Raji (cell line): ENCODE measurements around the gene TMEM200C.

ENCODE experiments used
- POLR2A ChIP-seq: IDR thresholded peaks from 2 replicates; pipeline ENCODE4 v1.6.1; 2011; ENCODE audit warnings: low read depth, low read length, control low read depth; ENCODE audit not compliant: insufficient read depth

TMEM200C gene

DNA sequence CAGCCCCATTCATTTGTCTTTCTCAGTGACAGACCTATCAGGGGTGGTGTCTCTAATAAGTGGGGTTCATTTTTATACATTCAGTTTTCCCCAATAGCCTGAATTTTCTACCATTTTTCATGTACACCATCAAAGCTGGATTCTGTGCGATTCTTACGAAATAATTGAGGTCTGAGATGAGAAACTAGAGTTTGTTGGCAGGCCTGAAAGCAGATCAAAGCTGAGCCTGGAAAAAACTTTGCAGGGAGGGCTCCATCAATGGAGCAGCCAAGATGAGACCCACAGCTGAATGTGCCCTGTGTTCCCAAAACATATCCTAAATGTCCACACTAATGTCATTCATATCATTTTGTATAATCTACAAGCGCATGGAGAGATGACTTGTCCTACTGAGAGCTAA lies 4.5 kb upstream of the TMEM200C start:
- TF ChIP-seq POLR2A = no peak

DNA sequence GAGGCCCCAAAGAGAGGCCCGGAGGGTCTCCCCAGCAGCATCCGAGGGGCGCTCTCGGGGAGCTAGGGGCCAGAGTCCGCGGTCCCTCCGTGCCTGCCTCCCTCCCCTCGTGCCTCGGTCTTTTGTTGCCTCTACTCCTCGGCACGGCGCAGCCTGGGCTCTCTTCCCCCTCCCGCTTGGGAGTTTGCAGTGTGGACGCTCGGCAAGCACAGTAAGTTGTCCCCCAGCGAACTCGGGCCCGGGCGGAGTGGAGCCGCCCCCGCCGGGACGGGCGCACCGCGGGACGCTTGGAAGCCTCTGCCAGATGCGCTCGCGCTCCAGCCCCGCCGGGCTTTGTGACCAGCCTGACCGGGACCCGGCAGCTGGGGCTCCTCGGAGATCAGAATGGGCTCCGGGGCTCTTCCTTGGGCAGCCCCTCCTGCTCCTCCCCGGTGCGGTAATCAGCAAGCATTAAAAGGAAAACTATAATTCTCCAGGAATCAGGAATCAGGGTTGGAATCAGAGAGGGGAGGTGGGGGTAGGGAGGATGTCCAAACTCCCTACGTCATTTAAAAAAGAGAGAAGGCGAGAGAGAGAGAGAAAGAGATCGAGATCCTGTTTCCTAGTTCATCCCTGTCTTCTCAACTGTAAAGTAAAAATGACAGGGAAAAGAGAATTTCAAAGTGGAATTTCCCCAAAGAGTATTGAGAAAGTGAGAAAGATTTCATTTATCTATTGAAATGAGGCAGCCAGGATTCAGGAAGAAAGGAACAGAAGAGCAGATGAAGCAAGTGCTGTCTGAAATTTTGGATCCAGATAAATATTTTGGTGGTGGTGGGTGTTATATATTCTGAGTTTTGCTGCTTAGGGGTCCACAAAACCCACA lies 786 bp upstream of the TMEM200C start:
- TF ChIP-seq POLR2A = no peak

DNA sequence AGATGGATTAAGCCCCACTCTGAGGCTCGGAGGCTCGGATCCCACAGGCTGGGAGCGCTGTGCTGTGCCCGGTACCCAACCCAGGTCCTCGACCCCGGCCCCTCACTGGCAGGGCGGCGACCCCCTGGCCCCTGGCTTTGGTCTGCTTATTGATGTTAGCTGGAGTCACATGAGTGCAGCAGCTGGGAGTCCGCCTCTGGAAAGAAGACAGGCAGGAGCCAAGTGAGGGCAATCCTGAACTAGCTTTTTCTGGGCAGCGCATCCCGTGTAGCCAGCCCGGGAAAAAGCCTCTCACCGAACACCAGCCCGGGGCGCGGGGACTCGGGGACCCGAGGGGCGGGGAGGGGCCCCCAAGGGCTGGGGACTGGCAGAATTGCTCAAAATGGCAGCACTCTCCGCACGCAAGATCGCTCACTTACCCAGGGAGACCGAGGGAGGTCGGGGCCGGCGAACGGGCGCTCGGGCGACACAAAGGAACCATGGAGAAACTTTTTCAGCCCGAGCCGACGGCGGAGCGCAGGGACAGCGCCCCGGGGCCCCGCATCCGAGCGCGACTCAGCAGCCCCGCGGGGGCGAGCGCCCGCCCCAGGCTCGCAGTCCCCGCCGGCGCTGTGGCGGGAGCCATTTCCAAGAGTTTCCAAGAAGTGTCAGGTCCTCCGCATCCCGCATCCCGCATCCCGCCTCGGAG lies 567 bp downstream of the TMEM200C start:
- TF ChIP-seq POLR2A = no peak

DNA sequence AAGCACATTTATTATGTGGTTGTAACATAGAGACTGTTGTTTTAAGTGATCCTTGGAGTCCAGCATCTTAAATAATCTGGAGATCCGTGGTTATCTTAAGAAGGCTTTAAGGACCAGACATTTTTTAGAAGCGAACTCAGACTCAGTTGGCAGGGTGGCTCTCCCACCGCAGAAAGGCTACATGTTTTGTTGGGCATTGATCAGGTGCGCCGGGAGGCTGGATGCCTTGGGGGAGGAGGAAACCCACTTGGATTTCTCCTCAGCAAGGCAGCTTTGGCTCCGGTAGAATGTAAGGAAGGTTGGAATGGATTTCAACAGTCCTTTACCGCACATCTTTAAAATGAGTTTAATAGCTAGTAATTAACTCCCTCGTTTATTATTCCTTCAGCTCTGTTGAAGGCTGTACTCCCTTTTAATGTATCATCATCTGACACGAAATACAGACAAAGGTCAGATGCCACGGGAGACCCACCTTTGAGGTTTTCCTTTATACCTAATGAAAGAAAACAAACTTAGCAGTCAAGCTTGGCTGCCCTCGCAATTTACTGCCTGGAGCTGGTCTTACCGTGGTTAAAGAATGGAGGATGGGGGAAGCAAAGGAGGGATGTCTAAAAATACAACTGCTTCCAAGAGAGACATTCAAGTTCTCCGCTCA lies 1.2 kb downstream of the TMEM200C start:
- TF ChIP-seq POLR2A = no peak

DNA sequence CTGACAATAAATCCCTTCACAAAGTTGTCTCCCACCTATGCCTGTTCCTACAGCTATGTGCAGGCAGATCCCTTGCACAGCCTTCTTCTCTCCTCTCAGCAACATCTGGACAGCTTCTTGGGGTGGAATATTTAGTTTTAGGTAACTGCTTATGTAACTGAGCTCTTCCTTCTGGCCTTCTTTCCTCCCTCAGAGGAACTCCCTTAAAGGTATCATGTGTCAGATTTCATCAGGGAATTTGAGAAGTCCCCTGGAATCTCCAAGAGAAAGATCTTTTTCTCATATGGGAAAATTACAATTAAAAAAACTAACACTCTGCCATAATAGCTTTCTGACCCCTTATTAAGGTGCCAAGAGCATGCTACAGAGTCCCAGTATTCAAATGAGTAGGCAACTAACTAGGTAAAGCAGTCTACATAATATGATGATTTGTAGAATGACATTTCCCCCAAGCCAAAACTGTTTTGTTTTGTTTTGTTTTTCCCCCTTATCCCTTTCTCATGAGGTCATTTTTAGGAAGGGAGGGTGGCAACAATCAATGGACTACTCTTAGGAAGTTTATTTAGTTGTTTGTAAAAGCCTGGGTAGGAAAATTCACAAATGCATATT lies 2.4 kb downstream of the TMEM200C start:
- no peak for TF ChIP-seq POLR2A

DNA sequence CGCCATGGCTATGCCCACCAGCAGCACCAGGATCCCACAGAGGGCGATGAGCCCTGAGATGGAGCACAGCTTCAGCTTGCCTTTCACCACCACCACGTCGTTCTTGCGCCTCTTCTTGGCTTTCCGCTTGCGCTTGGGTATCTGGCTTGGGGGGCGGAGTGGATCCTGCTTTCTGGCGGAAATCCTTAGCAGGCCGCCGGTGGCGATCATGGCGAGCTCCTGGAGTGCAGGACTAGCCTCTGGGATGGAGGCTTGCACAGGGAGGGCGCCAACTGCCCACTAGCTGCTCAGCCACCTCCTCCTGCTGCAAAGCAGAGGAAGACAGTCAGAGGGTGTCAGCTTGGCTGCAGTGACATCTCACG lies 3.5 kb downstream of the TMEM200C start:
- TF ChIP-seq POLR2A = no peak

DNA sequence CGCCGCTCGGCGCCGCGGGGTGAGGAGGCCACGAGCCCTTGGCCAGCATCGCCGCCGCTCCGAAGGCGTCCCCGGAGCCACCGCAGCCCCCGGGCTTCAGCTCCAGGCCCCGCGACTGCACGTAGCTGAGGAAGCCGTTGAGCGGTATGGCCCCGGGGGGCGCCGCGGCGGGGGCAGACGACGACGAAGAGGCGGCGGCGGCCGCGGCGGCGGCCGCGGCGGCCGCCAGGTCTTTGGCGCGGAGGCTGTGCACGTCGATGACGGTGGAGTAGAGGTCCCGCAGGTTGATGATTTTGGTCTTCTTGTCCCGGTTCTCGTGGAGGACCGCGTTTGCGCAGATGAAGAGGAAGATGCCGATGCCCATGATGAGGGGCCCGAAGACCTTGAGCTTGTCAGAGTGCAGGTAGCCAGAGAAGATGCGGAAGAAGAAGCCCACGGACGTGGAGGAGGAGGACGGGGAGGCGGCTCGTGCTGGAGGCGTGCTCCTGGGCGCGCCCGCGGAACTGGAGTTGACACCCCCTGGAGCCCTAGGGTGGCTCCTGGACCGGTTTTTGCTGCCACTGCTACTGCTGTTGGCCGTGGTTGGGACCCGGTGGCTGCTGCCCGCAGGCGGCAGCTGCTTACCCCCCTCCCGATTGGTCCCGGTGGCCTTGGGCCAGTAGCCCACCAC lies 4.0 kb downstream of the TMEM200C start:
- no peak for TF ChIP-seq POLR2A

DNA sequence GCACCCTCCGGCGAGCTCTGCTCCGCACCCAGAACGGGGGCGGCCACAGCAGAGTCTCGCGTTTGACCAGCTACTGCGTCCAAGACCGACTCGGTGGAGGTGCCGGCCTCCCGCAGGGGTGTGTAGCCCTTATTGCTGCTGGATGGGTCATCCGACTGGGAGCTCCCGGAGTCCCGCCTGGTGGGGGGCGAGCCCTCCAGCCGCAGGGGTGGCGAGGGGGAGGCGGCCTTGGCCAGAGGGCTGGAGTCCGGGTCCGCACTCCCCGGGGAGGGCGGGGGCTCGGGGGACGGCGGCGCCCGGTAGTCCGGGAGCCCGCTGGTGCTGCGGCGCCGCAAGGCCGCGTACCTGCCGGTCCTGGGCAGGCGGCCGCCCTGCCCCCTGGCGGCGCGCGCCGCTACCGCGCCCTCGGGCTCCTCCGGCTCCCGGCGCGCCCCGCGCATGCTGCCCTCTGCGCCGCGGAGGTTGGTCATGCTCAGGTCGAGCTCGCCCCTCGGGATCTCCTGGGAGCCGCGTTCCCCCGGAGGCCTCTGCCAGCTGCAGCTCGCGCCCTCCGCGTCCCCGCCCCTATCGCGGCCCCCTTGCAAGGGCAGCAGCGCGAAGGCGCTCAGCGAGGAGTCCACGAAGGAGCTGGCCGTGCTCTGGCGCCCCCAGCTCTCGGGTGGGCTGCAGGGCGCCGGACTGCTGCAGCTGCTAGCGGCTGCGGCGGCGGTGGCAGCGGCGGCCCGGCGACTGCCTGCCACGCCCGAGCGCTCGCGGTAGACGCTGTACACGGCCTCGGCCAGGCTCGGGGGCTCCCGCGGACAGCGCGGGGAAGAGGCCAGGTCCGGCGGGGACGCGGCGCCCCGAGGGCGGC lies 4.8 kb downstream of the TMEM200C start:
- TF ChIP-seq POLR2A = no peak

DNA sequence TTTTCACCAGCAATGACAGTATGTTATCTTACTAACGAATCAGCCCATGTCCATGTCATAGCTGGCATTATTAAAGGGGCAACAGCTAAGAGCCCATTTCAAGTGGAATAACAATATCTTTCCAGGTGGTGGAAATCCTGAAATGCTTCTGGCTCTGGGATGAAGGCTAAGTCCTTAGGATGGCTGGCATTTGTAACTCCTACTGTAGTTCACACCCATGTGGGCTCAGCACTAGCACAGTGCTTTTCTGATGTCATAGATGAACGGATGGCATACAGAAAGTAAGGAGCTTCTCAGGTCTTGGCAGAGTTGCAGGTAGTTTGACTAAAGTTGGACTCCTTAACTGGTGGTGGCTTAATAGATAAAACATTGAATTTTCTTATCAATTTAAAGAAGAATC lies 10.0 kb downstream of the TMEM200C start:
- TF ChIP-seq POLR2A = no peak

DNA sequence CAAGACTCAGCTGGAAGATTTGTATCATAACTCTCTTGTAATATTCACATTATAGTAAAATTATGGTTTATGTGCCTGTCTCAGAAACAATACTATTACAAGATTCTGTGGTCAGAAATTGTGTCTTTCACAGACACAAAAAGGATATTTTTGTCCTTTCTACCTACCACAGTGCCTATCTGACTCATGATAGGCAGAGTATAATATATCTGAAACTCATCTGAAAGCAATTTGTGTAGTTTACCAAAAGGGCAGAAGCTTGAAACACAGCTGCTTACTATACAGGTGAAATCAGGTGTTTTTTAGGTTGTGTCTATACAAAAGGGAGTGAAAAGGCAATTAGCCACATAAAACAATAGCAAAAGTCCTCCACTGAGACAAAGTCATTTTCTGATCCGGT lies 10.9 kb downstream of the TMEM200C start:
- no peak for TF ChIP-seq POLR2A

DNA sequence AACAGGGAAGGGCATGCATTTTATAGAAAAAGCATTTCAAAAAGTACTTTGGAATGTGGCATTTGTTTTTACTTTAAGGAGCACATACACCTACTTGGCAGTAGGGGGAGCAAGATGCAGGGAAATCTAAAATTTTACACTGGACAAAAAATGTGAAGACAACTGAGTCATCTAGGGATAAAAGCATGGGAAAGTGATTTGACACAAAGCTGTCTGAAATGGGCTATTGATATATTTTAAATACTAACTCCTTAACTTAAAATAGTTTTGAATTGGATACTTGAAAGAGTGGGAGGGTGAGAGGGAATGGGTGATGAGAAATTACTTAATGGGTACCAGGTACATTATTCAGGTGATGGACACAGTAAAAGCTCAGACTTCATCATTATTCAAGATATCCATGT lies 15.8 kb downstream of the TMEM200C start:
- no peak for TF ChIP-seq POLR2A

DNA sequence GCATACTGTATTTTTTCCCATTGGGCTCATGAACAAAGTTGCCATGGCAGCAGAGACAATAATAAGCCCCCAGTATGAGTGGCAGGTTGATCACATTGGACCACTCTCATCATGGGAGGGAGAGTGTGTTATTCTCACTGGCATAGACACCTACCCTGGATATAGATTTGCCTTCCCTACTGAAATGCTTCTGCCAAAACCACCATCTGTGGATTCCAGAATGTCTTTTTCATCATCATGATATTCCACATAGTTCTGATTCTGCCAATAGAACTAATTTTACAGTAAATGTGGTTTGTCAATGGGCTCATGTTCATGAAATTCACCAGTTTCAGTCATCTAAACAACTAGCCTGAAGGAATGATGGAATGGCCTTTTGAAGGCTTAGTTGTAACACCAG lies 18.4 kb downstream of the TMEM200C start:
- no peak for TF ChIP-seq POLR2A

DNA sequence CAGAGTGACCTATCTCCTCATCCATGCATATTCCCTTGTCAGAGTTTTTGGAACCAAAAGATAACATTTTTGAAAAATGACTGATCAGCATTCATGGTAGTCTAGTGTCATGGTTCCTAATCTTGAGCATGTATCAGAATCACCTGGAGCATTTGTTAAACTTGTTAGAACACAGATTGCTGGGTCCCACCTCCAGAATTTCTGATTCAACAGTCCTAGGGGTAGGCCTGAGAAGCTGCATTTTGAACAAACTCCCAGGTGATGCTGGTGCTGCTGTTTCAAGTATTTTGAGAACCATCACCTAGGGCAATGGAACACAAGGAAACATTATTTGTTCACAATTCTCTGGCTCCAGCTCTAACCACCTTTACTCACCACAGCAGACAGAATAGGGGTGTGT lies 21.0 kb downstream of the TMEM200C start:
- TF ChIP-seq POLR2A = no peak

DNA sequence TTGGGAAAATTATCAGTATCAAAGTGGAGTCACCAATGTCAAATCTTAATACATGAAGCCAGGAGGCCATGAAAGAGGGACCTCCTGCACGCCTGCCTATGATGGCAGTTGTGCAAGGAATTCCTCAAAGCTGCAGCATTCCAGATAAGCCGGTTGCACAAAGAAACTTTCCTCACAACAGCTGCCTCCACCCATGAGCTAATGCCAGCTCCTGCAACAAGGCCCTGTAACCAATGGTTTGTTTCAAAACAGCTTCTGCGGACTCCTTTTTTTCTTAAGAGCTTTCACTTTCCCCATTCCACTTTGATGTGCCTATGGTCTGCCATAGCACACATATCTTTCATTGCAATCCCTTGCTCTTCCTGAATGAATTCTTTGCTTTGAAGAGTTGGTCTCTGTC lies 22.4 kb downstream of the TMEM200C start:
- TF ChIP-seq POLR2A = no peak

DNA sequence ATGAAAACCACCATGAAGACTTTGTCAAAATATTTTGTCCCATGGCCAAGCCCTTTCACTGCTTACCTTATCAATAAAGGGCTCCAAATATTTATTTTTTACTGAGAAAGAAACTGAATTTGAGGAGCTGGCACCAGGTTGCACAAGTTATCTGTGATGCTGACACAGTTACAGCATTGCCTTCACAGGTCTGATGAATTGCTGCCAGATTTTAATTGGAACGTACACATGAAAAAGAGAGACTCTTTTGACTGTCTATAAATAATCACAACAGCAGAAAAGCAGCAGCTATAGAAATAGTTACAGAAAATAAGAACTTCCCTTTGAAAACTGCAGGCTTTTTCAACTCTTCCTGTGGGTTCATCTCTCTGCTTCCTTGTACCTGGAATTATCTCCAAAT lies 23.9 kb downstream of the TMEM200C start:
- no peak for TF ChIP-seq POLR2A
